Endometrial microvascular endothelial cells (primary cell): ENCODE measurements around the gene IZUMO3. TPM values are rescaled to one million over a fixed set of nuclear protein-coding genes. Genes with fewer than 3 reads are reported as not detected.
"Not testable (repeated sequence)": the region's sequence is repeated elsewhere in the genome, so short reads cannot be mapped to it uniquely, and the experiment has no call there.

Source experiments
- in situ Hi-C: cut with HindIII; loops from 2 replicates; pipeline ENCODE4 v1.10.0; 2017; ENCODE audit warnings: low sequenced_read_pairs, low pct_unique_long_range_greater_than_20kb; ENCODE audit errors: inconsistent ontology term
- total RNA-seq: library from RNA; depleted of rRNA; stranded (reverse); fragments of >200 nt; gene quantifications from one replicate; pipeline ENCODE4 v1.2.3, GENCODE V29; 2015; ENCODE audit errors: inconsistent ontology term

IZUMO3 gene
- total RNA-seq = not detected

GRCh38 chr9:24545847-24546522 is at the start of gene IZUMO3:
TSS of gene IZUMO3 (minus strand) at chr9:24545897. CDS start at chr9:24545649, 248 bp downstream.
- in situ Hi-C loops = no loop called here

- in situ Hi-C loops = no loop called here
These were observed 48.6 kb upstream of the IZUMO3 start for GRCh38 chr9:24594234-24594850.

- in situ Hi-C loops = no loop called here
These were observed 44.7 kb upstream of the IZUMO3 start for GRCh38 chr9:24590432-24590831.

GRCh38 chr9:24587883-24588282 is 42.2 kb upstream of the IZUMO3 start:
- in situ Hi-C loops = no loop called here

GRCh38 chr9:24582146-24583126 is 36.7 kb upstream of the IZUMO3 start:
- in situ Hi-C loops = no loop called here

- in situ Hi-C loops = not testable (repeated sequence)
These were observed 34.3 kb upstream of the IZUMO3 start for GRCh38 chr9:24580005-24580404.

GRCh38 chr9:24572406-24572805 is 26.7 kb upstream of the IZUMO3 start:
- in situ Hi-C loops = no loop called here

GRCh38 chr9:24561957-24562356 is 16.3 kb upstream of the IZUMO3 start:
- in situ Hi-C loops = no loop called here

- in situ Hi-C loops = no loop called here
These were observed 7.5 kb upstream of the IZUMO3 start for GRCh38 chr9:24553183-24553552.

GRCh38 chr9:24552526-24553182 is 7.0 kb upstream of the IZUMO3 start:
- in situ Hi-C loops = no loop called here

- in situ Hi-C loops = no loop called here
These were observed 412 bp downstream of the IZUMO3 start for GRCh38 chr9:24545285-24545684.

GRCh38 chr9:24518545-24518944 is 27.2 kb downstream of the IZUMO3 start:
- in situ Hi-C loops = no loop called here

GRCh38 chr9:24516463-24516862 is 29.2 kb downstream of the IZUMO3 start:
- in situ Hi-C loops = no loop called here

- in situ Hi-C loops = no loop called here
These were observed 35.8 kb downstream of the IZUMO3 start for GRCh38 chr9:24509850-24510249.

- in situ Hi-C loops = no loop called here
These were observed 41.2 kb downstream of the IZUMO3 start for GRCh38 chr9:24504521-24504920.

- in situ Hi-C loops = no loop called here
These were observed 43.3 kb downstream of the IZUMO3 start for GRCh38 chr9:24502206-24502937.

- in situ Hi-C loops = no loop called here
These were observed 44.9 kb downstream of the IZUMO3 start for GRCh38 chr9:24500761-24501160.

- in situ Hi-C loops = no loop called here
These were observed 47.1 kb downstream of the IZUMO3 start for GRCh38 chr9:24498632-24499031.
